Measurements from ENCODE around the gene PTPRF.

The PTPRF gene

DNA sequence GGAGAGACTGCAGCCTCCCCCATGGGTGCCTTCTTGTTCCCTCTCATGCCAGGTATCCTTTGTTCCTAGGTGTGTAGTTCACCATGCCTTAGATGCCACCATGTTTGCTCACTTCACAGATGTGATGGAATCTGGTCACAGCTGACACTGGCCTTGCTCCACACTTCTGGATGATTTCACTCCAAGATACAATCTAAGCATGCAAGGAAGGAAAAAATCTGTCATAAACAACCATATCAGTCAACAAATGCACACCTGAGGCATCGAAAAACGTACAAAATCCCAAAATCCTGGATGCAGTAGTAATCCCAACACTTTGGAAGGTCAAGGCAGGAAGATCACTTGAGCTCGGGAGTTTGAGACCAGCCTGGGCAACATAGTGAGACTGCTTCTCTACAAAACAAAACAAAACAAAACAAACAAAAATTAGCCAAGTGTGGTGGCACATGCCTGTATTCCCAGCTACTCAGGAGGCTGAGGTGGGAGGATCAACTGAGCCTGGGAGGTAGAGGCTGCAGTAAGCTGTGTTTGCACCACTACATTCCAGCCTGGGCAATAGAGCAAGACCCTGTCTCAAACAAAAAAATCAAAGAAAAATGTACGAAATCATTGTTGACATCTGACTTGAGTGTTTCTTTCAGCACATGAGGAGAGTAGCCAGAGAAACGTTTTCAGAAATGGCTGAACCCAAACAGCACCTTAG lies 17.1 kb upstream of the PTPRF start:
- no peak for DNase-seq

DNA sequence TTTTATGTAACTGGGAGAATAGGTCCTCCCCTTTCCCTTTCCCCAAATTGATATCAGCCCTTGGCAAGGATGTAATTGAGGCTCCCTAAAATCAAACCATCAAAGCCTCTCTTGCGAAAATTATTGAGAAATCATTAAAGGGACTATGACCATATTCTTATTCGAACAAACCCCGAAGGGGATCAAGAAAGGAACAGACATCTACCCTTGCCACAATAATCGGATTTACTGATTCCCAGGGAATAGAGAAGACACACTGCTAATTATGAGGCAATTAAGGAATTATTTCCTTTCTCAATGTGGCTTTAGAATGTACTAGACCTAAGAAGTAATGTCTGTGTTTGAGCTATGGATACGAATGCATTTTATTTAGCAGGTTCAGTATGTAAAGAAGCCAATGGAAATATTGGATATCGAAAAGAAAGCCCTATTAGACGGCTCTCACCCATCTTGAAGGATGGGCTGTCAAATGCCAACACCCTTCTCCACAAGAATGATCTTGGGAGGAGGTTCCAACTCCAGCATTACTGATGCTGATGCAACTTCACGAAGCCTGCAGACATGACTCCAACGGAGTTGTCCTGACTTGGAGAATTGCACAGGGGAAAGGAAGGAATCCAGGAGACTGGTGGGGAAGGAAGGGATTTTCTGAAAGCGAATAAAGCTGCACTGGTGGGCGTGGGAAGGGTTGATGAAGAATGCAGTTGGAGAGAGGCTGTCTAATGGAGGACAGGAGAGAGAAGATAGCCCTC lies 11.6 kb upstream of the PTPRF start:
- DNase-seq = no peak

DNA sequence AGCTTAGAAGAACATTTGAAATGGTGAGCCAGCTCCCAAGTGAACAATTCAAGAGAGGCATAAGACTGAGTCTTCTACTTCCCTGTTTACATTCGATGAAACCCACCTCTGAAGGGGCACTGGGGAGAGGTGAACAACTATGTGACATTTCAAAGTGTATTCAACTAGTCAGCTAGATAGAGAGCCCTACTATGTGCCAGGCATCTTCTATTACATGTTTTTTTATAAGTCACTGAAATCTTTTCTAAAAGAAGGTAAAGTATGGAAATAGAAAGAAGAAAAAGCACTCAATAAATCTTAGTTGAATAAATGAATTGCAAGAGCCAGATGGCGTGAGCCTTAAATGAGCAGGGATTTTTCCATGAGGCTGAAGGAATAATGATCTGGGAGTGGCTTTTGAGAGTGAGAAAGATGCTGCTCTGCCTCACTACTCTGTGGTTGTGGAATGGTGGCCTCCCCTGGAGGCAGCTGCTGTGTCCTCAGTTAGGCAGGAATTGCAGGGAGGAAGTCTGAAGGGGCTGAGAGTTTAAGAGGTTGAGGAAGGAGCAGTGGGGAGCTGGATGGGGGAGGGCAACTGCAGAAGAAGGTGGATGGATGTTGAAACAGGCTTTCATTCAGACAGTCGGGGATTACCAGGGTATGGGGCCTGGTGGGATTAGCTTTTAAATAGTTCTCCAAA lies 10.4 kb upstream of the PTPRF start:
- no peak for DNase-seq

DNA sequence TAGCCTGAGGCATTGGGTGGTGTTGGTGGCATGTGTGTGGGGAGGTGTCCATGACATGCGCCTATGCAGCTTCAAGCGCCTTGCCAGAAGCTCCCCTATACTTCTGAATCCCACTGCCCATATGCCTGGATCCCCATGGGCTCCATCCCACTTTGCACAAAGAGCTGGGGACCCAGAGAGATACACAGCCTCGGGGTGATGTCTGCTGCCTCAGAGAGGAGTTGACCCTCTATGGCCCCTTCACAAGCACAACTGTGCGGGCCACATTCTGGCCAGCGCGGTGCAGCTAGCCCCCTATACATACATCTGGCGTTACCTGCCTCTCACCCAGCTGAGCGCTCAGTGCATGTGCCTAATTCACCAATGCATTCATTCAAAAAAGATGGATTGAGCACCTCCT lies 9.6 kb upstream of the PTPRF start:
- no peak for DNase-seq

DNA sequence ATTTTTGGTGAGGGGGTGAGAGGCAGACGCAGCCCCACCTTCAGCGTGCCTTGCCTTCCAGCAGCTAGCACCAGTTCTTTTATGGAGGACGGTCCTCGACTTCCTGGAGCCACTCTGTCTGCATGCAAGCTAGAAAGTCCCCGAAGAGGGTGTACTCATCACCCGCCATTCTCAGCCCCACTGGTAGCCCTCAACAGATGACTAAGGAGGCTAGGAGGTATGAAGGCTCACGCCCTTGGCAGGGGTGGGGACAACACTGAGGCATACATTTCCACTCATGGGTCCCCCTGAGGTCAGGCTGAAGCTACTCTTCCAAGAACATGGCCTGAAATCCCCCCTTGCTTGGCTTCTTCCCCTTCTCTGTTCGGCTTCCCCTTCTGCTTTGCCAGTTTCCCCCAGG lies 8.9 kb upstream of the PTPRF start:
- peak; percentile 45 for DNase-seq

DNA sequence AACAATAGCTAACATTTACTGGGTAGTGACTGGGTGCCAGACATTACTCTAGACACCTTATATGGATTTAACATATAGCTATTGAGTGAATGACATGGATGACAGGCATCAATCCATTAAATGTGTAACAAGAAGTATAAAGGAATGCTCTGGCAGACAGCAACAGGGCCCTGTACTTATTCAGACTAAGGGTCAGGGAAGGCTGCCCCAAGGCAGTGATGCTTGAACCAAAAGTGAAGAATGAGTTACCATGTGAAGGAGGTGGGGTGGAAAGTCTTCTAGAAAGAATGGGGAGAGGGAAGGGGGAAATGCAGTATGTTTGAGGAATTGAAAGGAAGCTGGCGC lies 8.3 kb upstream of the PTPRF start:
- DNase-seq = no peak

DNA sequence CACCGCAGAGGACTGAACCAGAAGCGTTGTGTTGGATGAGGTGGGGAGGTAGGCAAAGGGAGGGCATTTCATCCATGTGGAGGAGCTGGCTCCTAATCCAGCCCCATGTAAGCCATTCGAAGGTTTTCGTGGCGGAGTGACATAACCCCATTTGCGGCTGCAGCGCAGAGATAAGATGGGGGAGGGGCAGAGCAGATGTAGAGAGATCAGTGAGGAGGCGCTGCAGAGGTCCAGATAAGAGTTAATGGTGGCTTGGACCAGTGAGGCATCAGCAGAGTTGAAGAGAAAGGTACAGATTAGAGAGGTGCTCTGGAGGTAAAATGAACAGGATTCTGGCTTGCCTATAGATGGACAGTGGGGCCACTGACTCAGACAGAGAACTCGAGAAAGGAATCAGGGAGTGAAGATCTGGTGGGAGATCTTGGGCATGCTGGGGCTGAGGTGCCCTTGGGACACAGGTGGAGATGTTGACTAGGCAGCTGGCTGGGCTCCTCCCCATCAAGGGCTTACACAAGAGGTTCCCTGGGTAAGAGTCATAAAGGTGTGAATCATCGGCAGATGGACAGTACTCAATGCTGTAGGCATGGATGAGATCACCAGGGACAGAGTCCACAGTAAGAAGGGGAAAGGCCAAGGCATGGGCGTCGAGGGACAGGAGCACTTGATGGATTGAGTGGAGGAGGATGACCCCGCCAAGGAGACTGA lies 7.8 kb upstream of the PTPRF start:
- DNase-seq = peak; percentile 70

DNA sequence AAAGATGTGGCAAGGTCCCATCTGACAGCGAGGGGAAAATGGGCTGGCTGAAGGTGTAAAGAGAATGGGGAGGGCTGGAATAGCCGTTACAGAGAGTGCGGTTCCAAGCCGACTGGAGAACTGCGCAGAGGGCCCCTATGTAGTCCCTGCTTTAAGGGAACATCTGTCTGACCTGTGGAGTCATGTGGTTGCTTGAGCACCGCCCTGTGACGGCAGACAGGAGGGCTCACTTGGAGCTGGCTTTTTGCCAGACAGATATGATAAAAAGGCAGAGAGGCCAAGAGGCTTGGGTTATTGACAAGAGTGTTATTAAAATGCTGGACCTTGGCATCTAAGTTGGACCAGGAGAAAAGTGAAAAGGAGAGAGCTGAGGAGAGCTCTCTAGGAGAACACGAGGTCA lies 5.9 kb upstream of the PTPRF start:
- no peak for DNase-seq

DNA sequence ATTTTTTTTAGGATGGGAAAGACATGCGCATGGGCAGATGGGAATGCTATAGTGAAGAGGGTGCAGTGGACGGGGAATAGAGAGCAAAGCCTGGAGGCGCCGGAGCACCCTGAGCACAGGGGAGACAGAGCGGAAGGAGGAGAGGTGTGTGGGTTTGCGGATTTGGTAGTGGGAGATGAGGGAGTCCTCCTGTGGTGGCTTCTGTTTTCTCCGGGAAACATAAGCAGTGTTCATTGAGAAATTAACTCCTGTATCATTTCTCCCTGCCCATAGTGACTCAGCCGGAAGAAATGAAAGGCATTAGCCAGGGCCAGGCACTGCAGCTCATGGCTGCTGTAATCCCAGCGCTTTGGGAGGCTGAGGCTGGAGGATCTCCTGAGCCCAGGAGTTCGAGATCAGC lies 4.7 kb upstream of the PTPRF start:
- no peak for DNase-seq

DNA sequence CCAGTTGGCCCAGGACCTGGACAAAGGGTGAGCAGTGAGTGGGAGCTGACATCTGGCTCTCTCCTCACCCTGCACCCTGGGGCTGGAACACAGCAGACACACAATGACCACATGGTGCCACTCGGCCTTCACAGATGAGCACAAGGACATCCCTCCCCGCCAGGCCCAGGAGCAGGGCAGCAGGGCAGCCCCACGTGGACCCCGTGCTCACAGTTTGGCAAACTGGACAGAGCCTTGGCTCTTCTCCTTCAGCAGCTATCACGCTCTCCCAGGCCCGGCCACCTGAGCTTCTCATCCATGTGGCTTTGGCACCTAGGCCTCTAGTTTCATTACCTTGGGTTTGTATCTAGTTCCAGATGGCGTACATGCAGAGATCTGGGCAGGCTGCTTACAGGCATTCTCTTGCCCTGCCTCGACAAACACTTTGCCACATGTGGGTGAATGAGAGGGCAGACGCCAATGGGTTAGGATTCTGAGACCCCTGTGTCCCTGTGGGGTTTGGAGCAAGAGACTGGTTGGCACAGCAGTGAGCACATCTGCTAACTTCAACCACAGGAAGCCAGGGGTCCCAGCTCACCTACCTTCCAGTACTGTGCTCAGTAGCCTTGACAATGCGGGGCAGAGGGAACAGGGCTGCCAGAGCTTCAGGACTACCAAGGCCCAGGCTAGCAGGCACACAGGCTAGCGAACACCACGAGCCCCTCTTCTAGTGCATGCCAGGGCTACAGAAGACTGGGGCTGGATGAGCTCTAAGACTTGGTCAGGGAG lies 3.4 kb upstream of the PTPRF start:
- DNase-seq = no peak

DNA sequence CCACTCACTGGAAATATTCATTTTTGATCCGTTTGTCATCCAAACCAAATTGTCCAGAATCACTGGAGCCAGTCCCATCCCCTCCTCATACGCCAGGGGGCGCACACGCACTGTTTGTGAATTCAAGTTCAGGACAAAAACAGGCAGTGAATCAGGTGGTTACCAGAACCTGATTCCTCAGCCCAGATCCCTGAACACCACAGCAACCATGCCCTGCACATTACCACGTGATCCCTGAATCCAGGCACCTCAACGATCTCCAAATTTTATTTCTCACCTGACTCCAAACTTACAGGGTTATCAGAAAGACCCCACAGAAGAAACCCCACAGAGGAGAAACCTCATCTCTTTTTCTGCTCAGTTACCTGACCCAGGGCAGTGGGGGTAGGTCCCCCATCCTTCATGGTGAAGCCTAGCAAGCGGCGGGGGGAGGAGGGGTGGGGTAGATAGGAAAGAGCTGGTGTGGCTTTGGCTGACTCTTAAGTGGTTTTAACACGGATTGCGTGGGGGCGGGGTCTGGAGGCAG lies 1.4 kb upstream of the PTPRF start:
- DNase-seq = peak; percentile 88

DNA sequence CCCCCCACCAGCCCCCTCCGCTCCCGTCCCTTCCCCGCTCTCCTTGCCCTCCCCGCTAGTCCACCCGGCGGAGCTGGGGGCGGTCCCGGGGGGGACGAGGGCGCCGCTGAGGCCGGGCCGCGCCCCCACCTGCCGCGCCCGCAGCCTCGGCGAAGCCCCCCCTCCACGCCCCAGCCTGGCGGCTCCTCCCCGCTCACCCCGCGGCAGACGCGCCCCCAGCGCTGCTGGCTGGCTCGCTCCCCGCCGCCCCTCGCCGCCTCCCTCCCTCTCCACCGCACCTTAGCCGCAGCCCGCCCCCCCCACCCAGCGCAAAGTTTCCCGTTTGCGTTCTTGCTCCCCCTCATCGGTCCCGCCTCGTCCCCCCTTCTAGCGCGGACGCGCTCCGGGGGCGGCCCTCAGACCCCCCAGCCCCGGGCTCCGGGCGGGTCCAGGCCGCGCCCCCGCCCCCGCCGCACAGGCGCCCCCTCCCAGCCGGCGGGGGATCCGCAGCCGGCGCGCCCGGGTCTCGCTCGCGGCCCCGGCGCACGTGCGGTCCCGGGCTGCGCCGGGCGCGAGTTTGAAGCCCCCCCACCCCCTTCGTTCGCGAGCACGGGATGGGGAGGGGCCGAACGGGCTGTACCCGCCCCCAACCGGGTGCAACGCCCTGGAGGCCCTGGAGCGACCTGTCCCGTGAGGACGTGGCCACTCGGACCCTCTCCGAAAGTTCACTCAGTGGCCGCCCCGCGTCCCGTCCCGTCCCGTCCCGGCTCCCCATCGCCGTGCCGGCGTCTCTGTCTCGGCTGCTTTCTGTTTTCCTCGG lies 623 bp downstream of the PTPRF start:
- DNase-seq = no peak

DNA sequence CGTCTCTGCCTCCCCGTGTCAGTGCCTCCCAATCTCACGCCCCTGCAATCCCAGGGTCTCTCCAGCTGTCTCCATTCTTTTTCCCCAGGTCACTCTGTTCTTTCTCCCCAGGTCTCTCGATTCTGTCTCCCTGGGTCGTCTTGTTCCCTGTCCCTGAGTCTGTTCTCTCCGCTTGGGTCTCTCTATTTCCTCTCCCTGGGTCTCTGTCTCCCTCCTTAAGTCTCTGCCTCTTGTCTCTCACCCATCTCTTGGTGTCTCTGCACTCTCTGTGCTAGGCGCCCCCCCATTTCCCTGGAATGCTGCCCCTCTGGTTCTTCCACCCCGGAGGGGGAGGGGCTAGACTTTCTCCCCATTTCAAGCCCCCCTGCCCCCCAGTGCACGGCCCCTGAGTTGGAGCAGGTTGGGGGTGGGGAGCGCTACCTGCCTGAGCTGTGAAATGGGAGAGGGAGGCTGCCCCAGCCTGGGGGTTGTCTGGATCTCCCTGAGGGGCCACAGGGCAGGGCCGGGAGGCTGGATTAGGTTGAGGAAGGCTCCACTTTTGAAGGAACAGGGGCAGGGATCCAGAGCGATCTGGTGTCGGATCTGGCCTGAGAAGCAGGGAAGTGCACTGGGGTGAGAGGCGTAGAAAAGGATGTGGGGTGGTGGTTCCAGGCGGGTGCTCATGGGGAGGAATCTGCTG lies 1.4 kb downstream of the PTPRF start:
- DNase-seq = no peak

DNA sequence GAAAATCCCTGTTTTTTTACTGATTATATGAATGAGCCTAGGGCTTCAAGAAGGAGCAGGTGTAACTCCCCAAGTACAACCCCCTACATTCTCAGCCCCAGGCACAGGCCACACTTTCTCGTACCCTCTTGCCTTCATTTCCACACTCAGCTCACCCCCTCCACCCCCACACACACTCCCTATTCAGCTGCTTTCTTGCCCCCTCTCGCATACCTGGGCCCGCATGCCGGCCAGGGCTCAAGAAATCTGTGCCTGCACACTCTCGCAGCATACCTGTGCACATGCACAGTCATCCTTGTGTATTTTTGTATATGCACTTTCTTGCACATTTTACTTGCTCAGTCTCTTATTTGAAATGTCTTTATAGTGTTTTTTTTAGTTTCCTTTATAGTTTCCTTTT lies 2.0 kb downstream of the PTPRF start:
- no peak for DNase-seq

DNA sequence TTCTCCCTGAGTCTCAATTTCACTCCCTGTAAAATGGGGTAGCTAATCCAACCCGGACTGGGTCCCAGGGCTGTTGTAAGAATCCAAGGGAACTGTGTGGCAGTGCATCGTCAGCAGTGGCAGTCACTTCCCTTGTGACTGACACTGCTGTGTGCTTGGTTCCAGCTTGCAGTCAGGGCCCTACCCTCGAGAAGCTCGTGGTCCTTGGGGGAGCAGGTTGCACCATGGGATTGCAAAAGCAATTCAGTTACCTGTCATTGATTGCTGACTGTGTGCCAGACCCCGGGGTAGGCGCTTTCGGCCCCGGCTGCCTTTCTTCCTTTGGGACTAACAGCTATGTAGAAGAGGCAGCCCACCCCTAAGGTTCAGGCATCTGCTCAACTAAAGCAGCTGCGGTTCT lies 2.9 kb downstream of the PTPRF start:
- no peak for DNase-seq

DNA sequence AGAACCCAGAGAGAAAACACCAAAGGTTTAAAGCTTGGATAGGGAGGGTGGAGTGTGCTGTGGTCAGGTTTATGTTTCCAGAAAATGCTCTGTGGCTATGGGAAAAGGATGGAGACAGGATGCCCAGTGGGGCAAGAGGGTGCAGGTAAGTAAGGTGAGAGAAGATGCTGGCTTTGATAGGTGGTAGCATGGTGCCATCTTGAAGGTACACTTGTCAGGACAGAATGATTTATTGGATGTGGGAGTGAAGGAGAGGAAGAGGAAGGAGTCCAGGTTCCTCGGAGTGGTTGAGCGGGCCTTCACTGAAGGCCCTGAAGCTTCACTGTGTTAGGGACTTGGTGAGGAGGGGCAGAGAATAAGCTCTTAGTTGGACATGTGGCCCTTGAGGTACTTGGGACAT lies 3.6 kb downstream of the PTPRF start:
- DNase-seq = no peak

DNA sequence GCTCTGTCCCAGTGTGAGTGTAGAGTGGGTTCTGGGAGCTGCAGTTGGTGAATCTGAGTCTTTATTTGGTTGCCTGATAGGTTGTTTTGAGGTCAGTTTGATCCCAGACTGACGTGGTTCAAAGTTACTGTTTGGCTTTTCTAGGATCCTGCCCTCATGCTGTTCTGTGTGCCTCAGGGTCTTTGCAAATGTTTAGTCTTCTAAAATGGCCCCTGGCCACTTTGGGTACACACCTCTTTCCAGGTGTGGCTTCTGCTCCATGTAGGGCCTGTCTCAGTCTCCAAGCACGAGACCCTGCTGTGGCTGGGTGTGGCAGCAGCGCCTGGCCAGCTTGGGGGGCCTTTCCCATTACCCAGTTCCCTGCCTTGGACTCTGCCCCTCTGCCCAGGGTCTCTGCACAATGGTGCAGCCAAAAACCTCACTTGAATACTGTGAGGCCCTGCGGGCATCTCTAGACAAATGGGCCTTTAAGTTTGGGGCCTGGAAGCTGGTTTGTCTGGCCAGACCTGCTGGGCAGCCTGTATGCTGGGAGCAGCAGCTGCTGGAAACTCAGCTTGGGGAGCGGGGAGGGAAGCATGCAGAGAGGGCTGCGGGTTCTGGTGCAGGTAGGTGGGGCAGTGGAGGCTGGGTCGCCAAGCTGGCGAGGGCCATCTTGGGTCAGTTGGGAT lies 5.6 kb downstream of the PTPRF start:
- DNase-seq = no peak

DNA sequence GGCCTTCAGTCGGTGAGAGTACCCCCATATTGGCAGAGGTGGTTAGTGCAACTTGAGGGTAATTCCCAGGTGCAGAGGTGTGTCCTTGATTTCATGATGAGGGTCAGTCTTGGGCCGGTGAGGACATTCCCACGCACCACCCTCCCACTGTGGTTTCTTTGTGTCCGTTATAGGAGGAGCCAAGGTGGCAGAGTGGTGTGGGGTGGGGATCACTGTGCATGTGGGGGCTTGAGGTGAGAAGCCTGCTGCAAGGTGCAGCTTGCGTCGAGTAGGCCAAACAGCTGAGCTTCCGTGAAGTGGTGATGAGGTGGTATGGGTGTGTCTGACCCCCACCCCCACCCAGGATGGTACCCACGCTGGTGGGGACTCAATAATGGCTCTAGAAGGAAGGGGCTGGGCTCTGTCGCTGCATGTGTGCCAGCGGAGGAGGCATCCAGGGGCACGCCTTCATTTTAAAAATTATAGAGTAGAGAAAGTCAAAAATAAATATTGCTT lies 6.2 kb downstream of the PTPRF start:
- DNase-seq = no peak

DNA sequence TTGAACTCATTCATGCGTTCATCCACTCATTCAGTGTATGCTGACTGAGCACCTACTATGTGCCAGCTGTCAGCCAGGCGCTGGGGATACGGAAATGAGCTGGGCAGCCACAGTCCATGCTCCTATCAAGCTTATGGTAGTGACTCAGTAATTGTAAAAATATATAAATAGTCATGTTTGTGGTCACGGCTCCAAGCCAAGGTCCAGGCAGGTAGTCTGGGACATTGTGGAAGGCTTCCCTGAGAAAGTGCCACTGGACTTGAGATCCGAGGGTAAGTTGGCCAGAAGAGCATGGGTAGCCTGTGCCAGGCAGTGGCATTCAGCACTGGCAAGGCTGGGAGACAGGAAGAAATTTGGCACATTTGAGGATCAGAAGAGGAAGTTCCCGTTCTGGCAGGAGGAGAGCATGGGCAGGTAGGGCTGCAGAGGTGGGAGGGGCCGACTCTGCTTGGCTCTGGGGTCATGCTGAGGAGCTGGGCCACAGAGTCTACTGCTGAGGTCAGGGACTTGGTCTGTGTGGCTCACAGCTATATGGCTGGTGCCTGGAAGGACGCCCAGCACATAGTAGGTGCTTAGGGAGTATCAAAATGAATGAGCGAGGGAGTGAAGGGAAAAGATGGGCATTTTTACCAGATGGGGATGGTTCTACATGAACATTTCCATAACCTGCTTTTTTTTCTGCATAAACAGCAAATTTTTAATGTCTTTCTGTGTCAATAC lies 6.9 kb downstream of the PTPRF start:
- DNase-seq = no peak

DNA sequence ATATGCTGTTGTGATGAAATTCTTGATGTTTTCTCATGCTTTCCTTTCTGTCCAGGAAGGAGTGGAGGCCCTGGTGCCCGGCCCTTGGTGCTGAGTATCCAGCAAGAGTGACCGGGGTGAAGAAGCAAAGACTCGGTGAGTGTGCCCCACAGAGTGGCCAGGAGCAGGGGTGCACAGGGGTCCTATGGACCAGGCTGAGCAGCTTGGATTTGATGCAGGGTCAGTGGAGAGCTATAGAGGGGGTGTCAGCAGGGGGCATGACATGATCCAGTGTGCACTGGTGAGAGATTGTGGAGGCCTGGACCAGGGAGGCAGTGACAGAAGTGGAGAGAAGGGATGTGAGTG lies 7.4 kb downstream of the PTPRF start:
- DNase-seq = no peak
